ENCODE results near the gene ZNF248. TPM values are rescaled to one million over a fixed set of nuclear protein-coding genes. Genes with fewer than 3 reads are reported as not detected.

Gene ZNF248
- total and polyA plus RNA-seq, 2 experiments from 2014 or later, result 9.9 to 11.1 TPM

- no peak overlapping the region for H3K4me3 ChIP-seq
- H3K36me3 ChIP-seq, result no peaks in the 10 kb centered on the region
- TF ChIP-seq CTCF (IDR thresholded peaks at IDR 0.05; ENCODE audit: low read depth, low read length), result no peak
- no peaks in the 10 kb centered on the region for H3K4me1 ChIP-seq (ENCODE audit: low read depth)
- no peak for DNase-seq (ENCODE audit: low read depth in 1 of 2, low spot score in 1 of 2)
- no peaks in the 10 kb centered on the region for H3K9me3 ChIP-seq (ENCODE audit: low read depth)
- no peaks in the 10 kb centered on the region for H3K27me3 ChIP-seq
- no peak overlapping the region for H3K27ac ChIP-seq
Observed at GRCh38 chr10:37872955-37873354, 15.5 kb upstream of the ZNF248 start.

- Histone ChIP-seq H3K36me3 (no peaks in the 10 kb centered on the region), H3K4me3 (no peak overlapping the region), H3K27me3 (no peaks in the 10 kb centered on the region), H3K4me1 (ENCODE audit: low read depth) (no peaks in the 10 kb centered on the region), H3K27ac (no peak overlapping the region), H3K9me3 (ENCODE audit: low read depth) (no peaks in the 10 kb centered on the region)
- no peak for TF ChIP-seq CTCF (IDR thresholded peaks at IDR 0.05; ENCODE audit: low read depth, low read length)
- no peak for DNase-seq (ENCODE audit: low read depth in 1 of 2, low spot score in 1 of 2)
Observed at GRCh38 chr10:37872283-37872682, 14.9 kb upstream of the ZNF248 start.

GRCh38 chr10:37871568-37872251 lies 14.3 kb upstream of the ZNF248 start:
- no peaks in the 10 kb centered on the region for H3K9me3 ChIP-seq (ENCODE audit: low read depth)

GRCh38 chr10:37871143-37871542 lies 13.7 kb upstream of the ZNF248 start:
- no peak for TF ChIP-seq CTCF (IDR thresholded peaks at IDR 0.05; ENCODE audit: low read depth, low read length)

More at GRCh38 chr10:37871568-37872251, 14.3 kb upstream of the ZNF248 start:
- H3K36me3 ChIP-seq, result no peaks in the 10 kb centered on the region
- H3K4me3 ChIP-seq, result no peak overlapping the region
- H3K4me1 ChIP-seq (ENCODE audit: low read depth), result no peaks in the 10 kb centered on the region
- no peak overlapping the region for H3K27ac ChIP-seq
- TF ChIP-seq CTCF (IDR thresholded peaks at IDR 0.05; ENCODE audit: low read depth, low read length), result no peak
- H3K27me3 ChIP-seq, result no peaks in the 10 kb centered on the region
- no peak for DNase-seq (ENCODE audit: low read depth in 1 of 2, low spot score in 1 of 2)

GRCh38 chr10:37868796-37869195 lies 11.4 kb upstream of the ZNF248 start:
- no peaks in the 10 kb centered on the region for H3K36me3 ChIP-seq
- H3K4me1 ChIP-seq (ENCODE audit: low read depth), result no peaks in the 10 kb centered on the region
- no peaks in the 10 kb centered on the region for H3K27me3 ChIP-seq
- no peak for DNase-seq (ENCODE audit: low read depth in 1 of 2, low spot score in 1 of 2)
- no peak overlapping the region for H3K4me3 ChIP-seq
- no peak overlapping the region for H3K27ac ChIP-seq
- no peak for TF ChIP-seq CTCF (IDR thresholded peaks at IDR 0.05; ENCODE audit: low read depth, low read length)
- H3K9me3 ChIP-seq (ENCODE audit: low read depth), result no peaks in the 10 kb centered on the region

More at GRCh38 chr10:37871143-37871542, 13.7 kb upstream of the ZNF248 start:
- DNase-seq (ENCODE audit: low read depth in 1 of 2, low spot score in 1 of 2), result no peak
- no peaks in the 10 kb centered on the region for H3K4me1 ChIP-seq (ENCODE audit: low read depth)
- H3K36me3 ChIP-seq, result no peaks in the 10 kb centered on the region
- H3K9me3 ChIP-seq (ENCODE audit: low read depth), result no peaks in the 10 kb centered on the region
- no peaks in the 10 kb centered on the region for H3K27me3 ChIP-seq
- no peak overlapping the region for H3K4me3 ChIP-seq
- no peak overlapping the region for H3K27ac ChIP-seq

All from cardiac muscle cell (in vitro differentiated cells and primary cell).